K562 (cell line): ENCODE results near the gene EXTL1. TPM values are rescaled to one million over a fixed set of nuclear protein-coding genes. Genes with fewer than 3 reads are reported as not detected.

Source experiments
- BRD4 ChIP-seq: fragments of 200-600 bp; sonication (generic); IDR thresholded peaks from 2 replicates; pipeline ENCODE4 v1.6.1; 2017; ENCODE audit warnings: inconsistent platforms
- EP400 ChIP-seq: fragments of 450-650 bp; IDR thresholded peaks from 2 replicates; pipeline ENCODE4 v1.6.1; 2017; ENCODE audit warnings: antibody characterized with exemption, mild to moderate bottlenecking, moderate library complexity
- ESRRA ChIP-seq: fragments of 450-650 bp; IDR thresholded peaks from 2 replicates; pipeline ENCODE4 v1.6.1; 2014; ENCODE audit warnings: low read depth, mild to moderate bottlenecking, moderate library complexity, borderline replicate concordance
- ETV1 ChIP-seq: fragments of 450-650 bp; conservative IDR thresholded peaks from 2 replicates; pipeline ENCODE4 v1.6.1; 2016; ENCODE audit warnings: missing genetic modification characterization, control low read depth, low read depth, missing compliant biosample characterization
- ETV5 ChIP-seq: sonication (generic); formaldehyde crosslinking; IDR thresholded peaks from 2 replicates; pipeline ENCODE4 v1.4.0; 2020; ENCODE audit warnings: low read depth, mild to moderate bottlenecking, missing genetic modification reagents
- FOXM1 ChIP-seq, 2 experiments: fragments of 450-650 bp in 1 of 2; sonication (generic) in 1 of 2; formaldehyde crosslinking in 1 of 2; IDR thresholded peaks; 2 replicates each; pipeline versions ENCODE4 v1.6.1 to v1.9.0; 2017 to 2022; ENCODE audit warnings: low read depth in 2 of 2, mild to moderate bottlenecking in 2 of 2, missing genetic modification reagents in 1 of 2, moderate library complexity in 1 of 2
- KHSRP ChIP-seq: fragments of 450-650 bp; IDR thresholded peaks from 2 replicates; pipeline ENCODE4 v1.6.1; 2017
- MEIS2 ChIP-seq: fragments of 450-650 bp; IDR thresholded peaks from 2 replicates; pipeline ENCODE4 v1.6.1; 2014; ENCODE audit warnings: mild to moderate bottlenecking; ENCODE audit not compliant: partially characterized antibody
- MIER1 ChIP-seq: fragments of 450-650 bp; IDR thresholded peaks from 2 replicates; pipeline ENCODE4 v1.6.1; 2016; ENCODE audit warnings: antibody characterized with exemption, mild to moderate bottlenecking, low read depth
- NCOA6 ChIP-seq: fragments of 450-650 bp; IDR thresholded peaks from 2 replicates; pipeline ENCODE4 v1.6.1; 2017; ENCODE audit warnings: mild to moderate bottlenecking
- NFRKB ChIP-seq: fragments of 450-650 bp; IDR thresholded peaks from 2 replicates; pipeline ENCODE4 v1.6.1; 2016; ENCODE audit warnings: low read depth
- NR2C1 ChIP-seq, 2 experiments: fragments of 450-650 bp; IDR thresholded peaks; 2 replicates each; pipeline ENCODE4 v1.6.1; 2017; ENCODE audit warnings: mild to moderate bottlenecking in 2 of 2, antibody characterized with exemption in 1 of 2, inconsistent platforms in 1 of 2, missing compliant biosample characterization in 1 of 2, missing genetic modification characterization in 1 of 2
- PHTF2 ChIP-seq: fragments of 250-450 bp; sonication (Bioruptor Pico); IDR thresholded peaks from 2 replicates; pipeline ENCODE4 v1.5.0; 2021; ENCODE audit warnings: mild to moderate bottlenecking
- POLR3G ChIP-seq: IDR thresholded peaks from 2 replicates; pipeline ENCODE4 v1.6.1; 2011; ENCODE audit not compliant: insufficient read length, insufficient replicate concordance; ENCODE audit errors: extremely low read depth
- RBM17 ChIP-seq: fragments of 200-400 bp; formaldehyde crosslinking; IDR thresholded peaks from 2 replicates; pipeline ENCODE4 v1.6.1; 2017; ENCODE audit warnings: low read depth, mild to moderate bottlenecking, low read length, borderline replicate concordance
- RBM34 ChIP-seq: fragments of 200-400 bp; formaldehyde crosslinking; IDR thresholded peaks from 2 replicates; pipeline ENCODE4 v1.6.1; 2018; ENCODE audit warnings: low read length, borderline replicate concordance; ENCODE audit not compliant: insufficient read depth
- SRF ChIP-seq, 2 experiments: fragments of 250-450, 450-650 bp in 1 of 2; sonication (Bioruptor Pico) in 1 of 2; sonication (generic) in 1 of 2; formaldehyde crosslinking; IDR thresholded peaks; 2 replicates each; pipeline versions ENCODE4 v1.5.0 to v1.5.1; 2020 to 2022; ENCODE audit warnings: mild to moderate bottlenecking in 1 of 2, missing genetic modification reagents in 1 of 2
- TBL1XR1 ChIP-seq, 2 experiments: IDR thresholded peaks; 2 replicates each; pipeline ENCODE4 v1.6.1; 2012; ENCODE audit warnings: improper control_type of control experiment in 2 of 2, low read length in 2 of 2, mild to moderate bottlenecking in 1 of 2
- TCF3 ChIP-seq: sonication (generic); formaldehyde crosslinking; IDR thresholded peaks from 2 replicates; pipeline ENCODE4 v1.4.0; 2020; ENCODE audit warnings: mild to moderate bottlenecking, missing genetic modification reagents
- ZBTB1 ChIP-seq: sonication (generic); formaldehyde crosslinking; IDR thresholded peaks from 2 replicates; pipeline ENCODE4 v1.8.1; 2023; ENCODE audit warnings: missing genetic modification reagents, low read depth, mild to moderate bottlenecking, borderline replicate concordance
- ZFPM2 ChIP-seq: fragments of 250-450 bp; sonication (Bioruptor Pico); IDR thresholded peaks from 2 replicates; pipeline ENCODE4 v1.5.1; 2022; ENCODE audit warnings: mild to moderate bottlenecking
- ZFX ChIP-seq: sonication (generic); formaldehyde crosslinking; IDR thresholded peaks from 2 replicates; pipeline ENCODE4 v1.8.0; 2022; ENCODE audit warnings: mild to moderate bottlenecking, missing genetic modification reagents, moderate library complexity
- ZNF12 ChIP-seq: sonication (generic); formaldehyde crosslinking; IDR thresholded peaks from 2 replicates; pipeline ENCODE4 v1.4.0; 2020; ENCODE audit warnings: mild to moderate bottlenecking, missing genetic modification reagents
- ZNF41 ChIP-seq: fragments of 250-450 bp; sonication (Bioruptor Pico); conservative IDR thresholded peaks from 2 replicates; pipeline ENCODE4 v1.4.0; 2020; ENCODE audit warnings: mild to moderate bottlenecking
- ZSCAN29 ChIP-seq: fragments of 450-650 bp; IDR thresholded peaks from 2 replicates; pipeline ENCODE4 v1.6.1; 2017
- polyA plus RNA-seq, 8 experiments: library from polyadenylated mRNA; depleted of rRNA in 4 of 8; stranded (reverse) in 5 of 8; unstranded in 3 of 8; fragments of >200 nt; fragmentation: Nextera tagmentation in 2 of 8; fragmentation: Illumina TruSeq in 1 of 8; extraction: Ambion mirVana in 2 of 8; extraction: Trizol in 1 of 8; gene quantifications; 2 replicates each; pipeline versions ENCODE4 v1.2.1 to v1.2.3, GENCODE V29; 2011 to 2014; ENCODE audit warnings: inconsistent platforms in 1 of 8, missing spikeins in 1 of 8
- total RNA-seq, 7 experiments: library from RNA; depleted of rRNA in 6 of 7; stranded (reverse); fragments of >200 nt in 6 of 7; fragmentation: Illumina TruSeq in 2 of 7; extraction: Trizol in 2 of 7; gene quantifications; 2 replicates each; pipeline versions ENCODE4 v1.2.1 to v1.2.3, GENCODE V29; 2011 to 2021; ENCODE audit warnings: low replicate concordance in 1 of 7
- TF ChIP-seq, protein P1 (sequence below): sonication (generic); formaldehyde crosslinking; IDR thresholded peaks from 2 replicates; pipeline ENCODE4 v1.8.0; 2022; ENCODE audit warnings: mild to moderate bottlenecking, missing genetic modification reagents
- TF ChIP-seq, protein P2 (sequence below): sonication (generic); formaldehyde crosslinking; IDR thresholded peaks from 2 replicates; pipeline ENCODE4 v1.8.0; 2022; ENCODE audit warnings: missing genetic modification reagents, mild to moderate bottlenecking, borderline replicate concordance

Gene EXTL1
- total and polyA plus RNA-seq, 9 of the 15 experiments (the other 6 are each of a cell fraction or from before 2014, with no cell fraction given) = 0.04 to 0.23 (median 0.08) TPM; not detected in 3

DNA sequence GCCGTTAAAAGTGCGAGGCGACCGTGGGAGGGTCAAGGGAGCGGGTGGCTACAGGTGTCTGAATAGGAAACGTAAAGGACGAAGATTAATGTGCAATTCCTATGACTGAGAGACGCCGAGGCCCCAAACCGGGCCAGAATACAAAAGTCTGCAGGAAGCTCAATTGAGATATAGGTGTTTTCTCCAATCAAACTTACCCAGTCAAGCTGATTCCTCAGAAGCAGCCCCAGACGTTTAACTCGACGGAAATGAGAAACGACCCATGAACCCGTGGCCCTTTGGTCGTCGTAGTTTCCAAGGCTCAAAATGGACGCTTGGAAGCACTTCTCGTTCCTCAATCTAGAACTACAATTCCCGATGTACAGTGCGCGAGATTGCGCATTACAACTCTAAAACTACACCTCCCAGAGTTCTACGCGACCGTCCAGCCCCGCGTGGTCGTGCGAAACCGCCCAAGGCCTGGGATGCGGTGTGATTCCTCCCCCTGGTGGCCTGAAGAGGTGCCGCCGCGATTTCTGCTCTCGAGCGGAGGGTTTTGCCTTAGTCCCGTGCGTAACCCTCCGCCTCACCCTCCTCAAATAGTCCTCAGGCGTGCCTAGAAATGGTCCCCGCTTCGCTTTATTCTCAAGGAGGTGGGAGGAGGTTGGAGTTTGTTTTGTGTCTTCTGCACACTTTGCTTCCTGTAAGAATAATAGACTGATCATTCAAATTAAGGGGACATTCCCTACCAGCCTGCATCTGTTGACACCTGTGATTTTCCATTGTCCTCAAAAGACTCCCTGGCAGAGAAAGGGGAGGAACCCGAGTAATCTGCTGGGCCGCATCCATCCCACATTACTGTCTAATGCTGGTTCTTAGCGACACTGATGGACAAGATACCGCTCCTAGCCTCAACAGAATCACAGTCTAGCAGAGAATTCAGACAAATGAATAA lies 23.5 kb upstream of the EXTL1 start, which contains the start of gene PAFAH2 (continued):
- TF ChIP-seq POLR3G = no peak
- no peak for TF ChIP-seq ZFPM2
- peak; percentile 89 for TF ChIP-seq ESRRA
- TF ChIP-seq NCOA6 = no peak
- TF ChIP-seq ZNF41 (CRISPR knock-in tag) = no peak; the same call in 1 of the 2 replicates
- no peak for TF ChIP-seq RBM17
- peak; percentile 91 for TF ChIP-seq NR2C1 (IDR thresholded peaks at IDR 0.05)
- peak; percentile 97 for TF ChIP-seq NR2C1 (tag; IDR thresholded peaks at IDR 0.05)
- TF ChIP-seq ZNF12 (CRISPR knock-in tag) = 0 out of 2 replicates have a peak, but pooled peaks have one; percentile 13
- peak; percentile 89 for TF ChIP-seq ZFX (CRISPR knock-in tag)
- TF ChIP-seq, protein P1, sequence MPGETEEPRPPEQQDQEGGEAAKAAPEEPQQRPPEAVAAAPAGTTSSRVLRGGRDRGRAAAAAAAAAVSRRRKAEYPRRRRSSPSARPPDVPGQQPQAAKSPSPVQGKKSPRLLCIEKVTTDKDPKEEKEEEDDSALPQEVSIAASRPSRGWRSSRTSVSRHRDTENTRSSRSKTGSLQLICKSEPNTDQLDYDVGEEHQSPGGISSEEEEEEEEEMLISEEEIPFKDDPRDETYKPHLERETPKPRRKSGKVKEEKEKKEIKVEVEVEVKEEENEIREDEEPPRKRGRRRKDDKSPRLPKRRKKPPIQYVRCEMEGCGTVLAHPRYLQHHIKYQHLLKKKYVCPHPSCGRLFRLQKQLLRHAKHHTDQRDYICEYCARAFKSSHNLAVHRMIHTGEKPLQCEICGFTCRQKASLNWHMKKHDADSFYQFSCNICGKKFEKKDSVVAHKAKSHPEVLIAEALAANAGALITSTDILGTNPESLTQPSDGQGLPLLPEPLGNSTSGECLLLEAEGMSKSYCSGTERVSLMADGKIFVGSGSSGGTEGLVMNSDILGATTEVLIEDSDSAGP (CRISPR knock-in tag) = peak; percentile 83; the same call in 1 of the 2 replicates
- TF ChIP-seq ZSCAN29 = 0 out of 2 replicates have a peak, but pooled peaks have one; percentile 17
- TF ChIP-seq EP400 = peak; percentile 96
- TF ChIP-seq SRF (CRISPR knock-in tag; IDR thresholded peaks at IDR 0.05) = no peak; a peak in 1 of 4 replicates
- TF ChIP-seq RBM34 = no peak
- TF ChIP-seq TCF3 (CRISPR knock-in tag) = no peak
- peak; percentile 69; the same call in 1 of the 2 replicates for TF ChIP-seq ETV5 (CRISPR knock-in tag)
- TF ChIP-seq ZBTB1 (CRISPR knock-in tag) = no peak; the same call in 1 of the 2 replicates
- peak; percentile 77; the same call in 1 of the 2 replicates for TF ChIP-seq MIER1
- TF ChIP-seq PHTF2 = peak; percentile 48; the same call in 1 of the 2 replicates
- TF ChIP-seq ETV1 (tag) = peak; percentile 79
- 0 out of 2 replicates have a peak, but pooled peaks have one; percentile 14 for TF ChIP-seq FOXM1 (IDR thresholded peaks at IDR 0.05; ENCODE audit: low read depth)
- no peak for TF ChIP-seq FOXM1 (CRISPR knock-in tag; IDR thresholded peaks at IDR 0.05; ENCODE audit: low read depth)
- peak; percentile 95 for TF ChIP-seq NFRKB
- TF ChIP-seq BRD4 = peak; percentile 38; the same call in 1 of the 2 replicates
- TF ChIP-seq KHSRP = peak; percentile 74; the same call in 1 of the 2 replicates
- peak; percentile 94 to 97 for TF ChIP-seq TBL1XR1 (IDR thresholded peaks at IDR 0.05; ENCODE audit: low read length in 2 of 2)
- TF ChIP-seq, protein P2, sequence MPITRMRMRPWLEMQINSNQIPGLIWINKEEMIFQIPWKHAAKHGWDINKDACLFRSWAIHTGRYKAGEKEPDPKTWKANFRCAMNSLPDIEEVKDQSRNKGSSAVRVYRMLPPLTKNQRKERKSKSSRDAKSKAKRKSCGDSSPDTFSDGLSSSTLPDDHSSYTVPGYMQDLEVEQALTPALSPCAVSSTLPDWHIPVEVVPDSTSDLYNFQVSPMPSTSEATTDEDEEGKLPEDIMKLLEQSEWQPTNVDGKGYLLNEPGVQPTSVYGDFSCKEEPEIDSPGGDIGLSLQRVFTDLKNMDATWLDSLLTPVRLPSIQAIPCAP = no peak
- peak; percentile 67 for TF ChIP-seq MEIS2
